ENCODE measurements around the gene RPL22.
A peak's percentile ranks its signal among the peaks of the same experiment; 100 is the strongest.
"Not testable (repeated sequence)": the region's sequence is repeated elsewhere in the genome, so short reads cannot be mapped to it uniquely, and the experiment has no call there.

RPL22 gene

GRCh38 chr1:6233376-6233775 lies 34.0 kb upstream of the RPL22 start:
- DNase-seq, result no peak

DNA sequence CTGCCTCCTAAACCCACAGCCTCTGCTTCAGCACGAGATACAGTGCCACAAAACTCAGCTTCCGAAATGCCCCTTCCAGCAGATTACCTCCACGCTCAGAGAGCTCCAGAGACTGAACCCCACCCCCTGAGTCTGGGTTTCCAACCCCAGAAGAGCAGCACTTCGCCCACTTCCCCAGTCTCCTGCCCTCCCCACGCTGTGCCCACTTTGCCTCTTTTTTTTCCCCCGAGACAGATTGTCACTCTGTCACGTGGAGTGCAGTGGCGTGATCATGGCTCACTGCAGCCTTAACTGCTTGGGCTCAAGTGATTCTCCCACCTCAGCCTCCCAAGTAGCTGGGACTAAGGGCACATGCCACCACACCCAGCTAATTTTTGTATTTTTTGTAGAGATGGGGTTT lies 26.3 kb upstream of the RPL22 start:
- DNase-seq, result no peak

DNA sequence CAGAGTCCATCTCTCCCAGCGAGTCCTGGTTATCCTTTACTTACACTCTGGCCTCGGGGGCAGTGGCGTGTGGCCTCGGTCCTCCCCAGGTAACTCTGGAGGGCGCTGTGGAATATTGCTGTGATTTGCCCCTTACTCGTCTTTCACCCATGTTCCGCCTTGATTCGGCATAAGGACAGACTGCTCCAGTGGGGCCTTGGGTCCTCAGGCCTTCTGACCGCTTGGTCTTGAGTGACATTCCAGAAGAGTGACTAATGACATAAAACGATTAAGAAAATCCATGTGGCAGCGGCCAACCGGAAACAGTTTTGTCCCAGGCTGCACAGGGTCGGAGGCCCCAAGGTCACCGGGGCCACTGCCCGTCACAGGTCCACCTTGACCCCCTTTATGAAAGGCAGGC lies 25.3 kb upstream of the RPL22 start:
- no peak for DNase-seq

- no peak for DNase-seq
Measured at GRCh38 chr1:6223617-6224016, 24.2 kb upstream of the RPL22 start.

GRCh38 chr1:6222636-6223035 lies 23.2 kb upstream of the RPL22 start:
- DNase-seq, result no peak

GRCh38 chr1:6221210-6221784 lies 21.9 kb upstream of the RPL22 start:
- no peak for DNase-seq

GRCh38 chr1:6220236-6220635 lies 20.8 kb upstream of the RPL22 start:
- no peak for DNase-seq

GRCh38 chr1:6219641-6220040 lies 20.2 kb upstream of the RPL22 start:
- DNase-seq, result not testable (repeated sequence)

DNA sequence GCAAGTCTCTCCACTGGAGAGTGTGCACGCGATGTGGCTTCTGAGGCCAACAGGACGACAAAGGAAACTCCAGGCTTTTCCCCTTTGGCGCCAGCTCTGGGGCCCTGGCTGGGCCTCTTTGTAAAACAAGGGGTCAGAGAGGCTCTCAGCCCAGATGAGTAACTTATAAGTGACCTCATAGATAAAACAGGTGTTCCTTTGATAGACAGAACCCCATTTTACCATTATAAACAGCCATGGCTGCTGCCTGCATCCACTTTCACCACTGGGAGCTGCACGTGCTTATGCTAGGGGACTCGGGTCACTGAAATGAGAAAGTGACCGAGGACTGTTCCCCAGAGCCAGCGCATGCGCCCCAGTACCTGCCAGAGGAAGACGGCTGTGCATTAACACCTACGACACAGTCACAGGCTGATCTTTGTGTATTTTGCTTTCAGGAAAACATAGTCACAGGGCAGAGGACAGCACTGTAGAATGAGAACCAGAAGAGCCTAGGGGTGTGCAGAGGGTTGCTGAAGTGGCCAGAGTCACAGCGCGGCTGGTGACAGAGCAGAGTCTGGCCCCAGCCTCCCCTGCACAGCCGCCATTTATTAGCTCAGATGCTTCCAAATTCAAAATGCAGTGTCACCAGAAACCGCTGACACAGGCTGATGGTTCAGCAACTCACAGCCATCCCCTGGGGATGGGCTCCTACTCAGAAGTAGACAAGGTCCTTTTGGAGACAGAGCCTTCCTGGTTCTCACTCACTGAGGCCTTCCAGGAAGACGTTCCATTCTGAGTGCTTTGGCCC lies 19.2 kb upstream of the RPL22 start:
- DNase-seq, result no peak

GRCh38 chr1:6212193-6212959 lies 13.0 kb upstream of the RPL22 start:
- no peak for DNase-seq

DNA sequence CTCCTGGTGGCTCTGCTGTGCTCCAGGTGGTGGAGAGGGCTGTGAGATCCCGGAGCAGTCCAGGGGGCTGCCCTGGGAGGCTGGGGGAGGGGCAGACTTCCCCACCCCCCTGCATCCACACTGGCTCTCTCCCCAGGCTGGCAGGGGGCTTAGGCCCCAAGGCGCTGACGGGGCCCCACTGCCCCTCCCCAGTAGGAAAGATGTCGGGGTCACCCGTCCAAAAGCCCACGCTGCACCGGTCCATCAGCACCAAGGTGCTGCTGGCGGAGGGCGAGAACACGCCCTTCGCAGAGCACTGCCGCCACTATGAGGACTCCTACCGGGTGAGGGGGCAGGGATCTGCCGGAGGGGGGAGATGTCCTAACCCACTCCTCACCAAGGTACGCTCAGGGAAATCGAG lies 12.3 kb upstream of the RPL22 start:
- DNase-seq, result no peak

DNA sequence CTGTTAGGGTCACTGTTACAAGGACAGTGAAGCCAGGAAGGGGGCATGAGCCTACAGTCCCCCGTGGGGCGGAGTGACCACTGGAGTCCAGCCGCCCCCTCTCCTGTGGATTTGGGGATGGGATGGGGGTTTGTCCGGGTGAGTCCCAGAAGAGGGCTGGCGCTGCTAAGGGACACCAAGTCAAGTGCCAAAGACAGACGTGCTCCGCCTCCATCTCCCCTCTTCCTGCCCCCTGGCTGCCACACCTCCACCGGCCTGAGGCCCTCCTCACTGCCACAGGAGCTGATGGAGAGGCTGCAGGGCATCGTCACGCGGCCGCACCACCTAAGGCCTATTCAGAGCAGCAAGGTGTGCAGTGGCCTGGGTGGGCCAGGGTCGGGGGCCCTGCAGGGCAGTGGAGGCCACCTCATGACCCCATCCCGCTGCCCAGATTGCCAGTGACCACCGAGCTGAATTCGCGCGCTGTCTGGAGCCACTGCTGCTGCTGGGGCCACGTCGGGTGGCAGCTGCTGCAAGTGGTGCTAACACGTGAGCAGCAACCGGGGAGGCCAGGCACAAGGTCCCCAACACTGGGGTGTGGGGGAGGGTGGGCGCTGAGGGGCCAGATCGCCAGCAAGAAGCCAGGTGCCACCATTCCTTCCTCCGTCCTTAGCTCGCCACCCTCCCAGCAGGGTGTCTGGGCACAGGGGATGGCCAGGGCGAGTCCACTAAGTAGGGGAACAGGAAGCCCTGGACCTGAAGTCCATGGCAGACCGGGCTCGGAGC lies 11.4 kb upstream of the RPL22 start:
- no peak for DNase-seq

DNA sequence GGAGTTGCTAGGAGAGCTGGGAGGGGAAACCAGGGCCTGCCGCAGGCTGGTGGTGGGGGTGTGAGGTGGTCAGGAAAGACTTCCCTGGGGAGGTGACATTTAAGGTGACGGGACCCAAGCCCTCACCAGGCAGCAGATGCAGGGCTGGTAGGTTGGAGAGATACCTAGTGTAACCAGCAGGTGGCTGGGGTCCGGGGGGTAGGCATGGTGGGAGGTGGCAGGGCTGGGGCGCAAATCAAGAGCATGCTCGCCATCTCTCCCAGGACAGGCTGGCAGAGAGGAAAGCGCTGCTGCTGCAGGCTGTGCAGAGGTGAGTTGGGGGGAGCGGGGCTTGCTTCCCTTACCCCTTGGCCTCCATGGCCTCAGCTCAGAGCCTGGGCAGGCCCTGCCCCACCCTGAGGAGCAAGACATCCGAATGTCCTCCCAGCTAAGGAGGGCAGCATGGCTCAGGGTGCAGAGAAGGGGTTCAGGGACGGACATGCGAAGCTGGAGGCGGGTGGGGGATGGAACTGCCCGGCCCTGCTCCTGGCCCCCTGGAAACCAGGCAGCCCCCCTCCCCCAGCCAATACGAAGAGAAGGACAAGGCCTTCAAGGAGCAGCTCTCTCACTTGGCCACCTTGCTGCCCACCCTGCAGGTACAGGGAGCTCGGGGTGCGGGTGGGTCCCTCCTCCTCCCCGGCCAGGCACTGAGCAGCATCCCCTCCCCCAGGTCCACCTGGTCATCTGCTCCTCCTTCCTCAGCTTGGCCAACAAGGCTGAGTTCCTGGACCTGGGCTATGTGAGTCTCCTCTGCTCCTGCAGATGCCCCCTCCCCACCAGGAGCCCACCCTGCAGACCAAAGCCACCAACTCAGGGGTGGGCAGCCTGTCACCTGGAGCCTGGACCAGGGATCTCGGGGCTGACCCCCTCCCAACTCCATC lies 10.5 kb upstream of the RPL22 start:
- DNase-seq, result no peak

GRCh38 chr1:6208723-6209660 lies 9.6 kb upstream of the RPL22 start:
- DNase-seq, result no peak

DNA sequence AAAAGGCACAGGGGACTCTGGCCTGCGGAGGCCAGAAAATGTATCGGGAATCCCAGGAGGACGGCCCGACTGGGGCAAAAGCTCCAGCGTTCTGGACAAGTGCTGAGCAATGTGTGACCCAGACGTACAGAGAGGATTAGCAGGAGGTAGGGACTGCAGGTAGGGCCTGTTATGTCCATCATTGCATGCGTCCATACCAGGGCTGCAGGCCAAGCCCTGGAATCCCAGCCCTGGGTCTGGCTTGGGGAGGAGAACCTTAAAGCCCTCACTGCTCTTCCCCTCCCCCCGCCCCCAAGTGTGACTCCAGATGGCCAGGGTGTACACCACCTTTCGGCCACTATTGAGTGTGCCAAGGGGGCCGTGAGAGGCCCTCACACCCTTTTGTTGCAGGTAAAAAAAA lies 8.5 kb upstream of the RPL22 start:
- no peak for DNase-seq

GRCh38 chr1:6207075-6207885 lies 7.9 kb upstream of the RPL22 start:
- no peak for DNase-seq

DNA sequence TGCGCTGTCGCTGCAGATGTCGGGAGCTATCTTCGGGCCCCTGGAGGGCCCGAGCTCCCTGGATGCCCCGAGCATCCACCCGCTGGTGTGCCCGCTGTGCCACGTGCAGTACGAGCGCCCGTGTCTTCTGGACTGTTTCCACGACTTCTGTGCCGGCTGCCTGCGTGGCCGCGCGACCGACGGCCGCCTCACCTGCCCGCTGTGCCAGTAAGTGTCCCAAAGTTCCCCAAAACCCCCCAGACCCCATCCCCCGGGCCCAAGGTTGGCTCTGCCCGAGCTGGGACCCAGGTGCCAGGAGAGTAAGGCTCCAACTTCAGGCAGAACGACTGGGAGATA lies 7.1 kb upstream of the RPL22 start:
- DNase-seq, result no peak

- DNase-seq, result peak; percentile 74
Measured at GRCh38 chr1:6205849-6206519, 6.6 kb upstream of the RPL22 start, which contains the start of gene RNF207. RNF207 (plus strand) TSS chr1:6206119; CDS start chr1:6206536, 417 bp downstream.

DNA sequence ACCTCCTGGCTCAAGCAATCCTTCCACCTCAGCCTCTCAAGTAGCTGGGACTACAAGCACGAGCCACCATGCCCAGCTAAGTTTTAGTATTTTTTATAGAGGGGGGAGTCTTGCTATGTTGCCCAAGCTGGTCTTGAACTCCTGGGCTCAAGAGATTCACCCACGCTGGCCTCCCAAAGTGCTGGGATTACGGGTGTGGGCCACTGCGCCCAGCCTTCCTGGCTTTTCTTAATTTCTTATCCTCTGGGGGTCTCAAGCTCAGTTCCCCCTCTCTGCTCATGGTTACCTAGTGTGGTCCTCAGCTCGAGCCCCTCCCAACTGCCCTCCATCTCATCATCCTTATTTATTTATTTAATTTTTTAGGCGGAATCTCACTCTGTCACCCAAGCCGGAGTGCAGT lies 2.9 kb upstream of the RPL22 start:
- no peak for DNase-seq
